Fibroblast of skin of abdomen (primary cell): Measurements from ENCODE around the gene GPR132.
"Not testable (repeated sequence)": the region's sequence is repeated elsewhere in the genome, so short reads cannot be mapped to it uniquely, and the experiment has no call there.

Experiments used
- DNase-seq: peaks from one replicate; pipeline ENCODE4 v3.0.0-alpha.2; 2013

GPR132 gene

GRCh38 chr14:105091054-105091516 is 25.9 kb upstream of the GPR132 start:
- no peak for DNase-seq

GRCh38 chr14:105090493-105091053 is 25.3 kb upstream of the GPR132 start:
- DNase-seq: peak; percentile 66

GRCh38 chr14:105089746-105090492 is 24.7 kb upstream of the GPR132 start:
- no peak for DNase-seq

GRCh38 chr14:105088812-105089745 is 23.8 kb upstream of the GPR132 start:
- no peak for DNase-seq

- DNase-seq: peak; percentile 69
Observed at GRCh38 chr14:105087963-105088811, 23.0 kb upstream of the GPR132 start.

- peak; percentile 58 for DNase-seq
Observed at GRCh38 chr14:105087308-105087962, 22.2 kb upstream of the GPR132 start.

GRCh38 chr14:105086833-105087307 is 21.6 kb upstream of the GPR132 start:
- peak; percentile 78 for DNase-seq

GRCh38 chr14:105085766-105086165 is 20.5 kb upstream of the GPR132 start:
- DNase-seq: no peak

- DNase-seq: no peak
Observed at GRCh38 chr14:105084741-105085571, 19.7 kb upstream of the GPR132 start.

- DNase-seq: no peak
Observed at GRCh38 chr14:105083926-105084685, 18.9 kb upstream of the GPR132 start.

- DNase-seq: no peak
Observed at GRCh38 chr14:105082703-105083102, 17.5 kb upstream of the GPR132 start.

- DNase-seq: not testable (repeated sequence)
Observed at GRCh38 chr14:105081473-105081872, 16.2 kb upstream of the GPR132 start.

- no peak for DNase-seq
Observed at GRCh38 chr14:105080161-105080560, 14.9 kb upstream of the GPR132 start.

GRCh38 chr14:105078294-105078693 is 13.1 kb upstream of the GPR132 start:
- no peak for DNase-seq

GRCh38 chr14:105077649-105077995 is 12.4 kb upstream of the GPR132 start:
- DNase-seq: no peak

GRCh38 chr14:105076805-105077648 is 11.8 kb upstream of the GPR132 start:
- DNase-seq: no peak

- DNase-seq: no peak
Observed at GRCh38 chr14:105076296-105076804, 11.1 kb upstream of the GPR132 start.
